GM11168 (cell line): ENCODE measurements around the gene RLN2.

Experiments
- in situ Hi-C: fragments of 300-500 bp; cut with MboI; formaldehyde crosslinking; loops from one replicate; pipeline ENCODE4 v1.12.0; 2022; ENCODE audit warnings: low sequenced_read_pairs; ENCODE audit not compliant: unreplicated experiment

The RLN2 gene

DNA sequence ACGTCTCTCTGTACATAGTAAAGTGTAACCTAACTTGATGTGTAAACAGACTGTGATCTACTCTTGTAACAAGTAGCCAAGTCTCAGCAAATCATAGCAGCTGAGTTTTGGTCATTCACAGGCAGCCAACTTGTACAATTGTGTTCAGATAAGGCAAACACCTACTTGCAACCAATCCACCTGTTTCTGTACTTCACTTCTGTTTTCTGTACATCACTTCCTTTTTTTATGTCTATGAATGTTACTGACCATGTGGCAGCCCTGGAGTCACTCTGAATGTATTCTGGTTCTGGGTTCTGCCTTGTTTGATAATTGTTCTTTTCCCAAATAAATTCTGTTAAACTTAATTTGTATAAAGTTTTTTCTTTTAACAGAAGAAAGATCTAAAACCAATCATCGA, 26.0 kb downstream of the RLN2 start:
- in situ Hi-C loops = no loop called here

DNA sequence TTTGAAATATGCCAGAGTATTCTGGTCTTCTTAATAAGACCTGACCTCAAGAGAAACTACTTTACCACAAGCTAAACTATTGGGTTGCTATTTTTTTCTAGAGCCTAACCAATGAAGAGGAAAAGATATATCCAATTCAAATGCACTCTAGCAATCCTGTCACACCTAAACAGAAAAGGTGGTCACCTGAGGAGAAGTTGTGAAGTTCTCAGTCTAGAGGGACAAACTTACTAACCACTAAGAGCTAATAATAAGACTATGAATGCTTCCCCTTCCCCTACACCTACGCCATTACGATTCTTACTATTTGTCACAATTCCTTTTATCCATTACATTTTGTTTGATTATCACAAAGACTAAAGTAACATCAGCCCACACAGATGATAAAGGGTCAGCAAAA, 29.7 kb downstream of the RLN2 start:
- in situ Hi-C loops = no loop called here

DNA sequence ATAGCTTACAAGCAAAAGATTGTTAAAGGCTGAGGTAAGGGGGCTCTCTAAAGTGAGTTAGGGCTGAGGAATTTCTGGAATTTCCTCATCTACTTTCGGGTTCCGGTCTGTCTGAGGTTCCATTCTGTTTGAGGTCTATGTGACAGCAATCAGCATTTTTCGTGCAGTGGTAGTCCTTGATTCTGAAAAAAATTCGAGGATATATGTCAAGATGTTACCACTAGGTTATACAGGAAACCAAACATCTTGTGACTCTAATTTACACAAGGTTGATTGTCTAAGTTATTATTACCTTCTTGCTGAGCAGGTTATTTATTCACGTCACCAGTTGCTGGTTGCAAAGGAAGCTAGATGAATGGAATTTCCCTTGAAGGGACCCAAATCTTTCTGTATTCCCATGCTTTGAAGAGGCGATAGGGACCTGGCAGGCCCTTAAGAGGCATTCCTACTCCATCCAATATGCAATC, 35.2 kb downstream of the RLN2 start:
- in situ Hi-C loops = no loop called here

DNA sequence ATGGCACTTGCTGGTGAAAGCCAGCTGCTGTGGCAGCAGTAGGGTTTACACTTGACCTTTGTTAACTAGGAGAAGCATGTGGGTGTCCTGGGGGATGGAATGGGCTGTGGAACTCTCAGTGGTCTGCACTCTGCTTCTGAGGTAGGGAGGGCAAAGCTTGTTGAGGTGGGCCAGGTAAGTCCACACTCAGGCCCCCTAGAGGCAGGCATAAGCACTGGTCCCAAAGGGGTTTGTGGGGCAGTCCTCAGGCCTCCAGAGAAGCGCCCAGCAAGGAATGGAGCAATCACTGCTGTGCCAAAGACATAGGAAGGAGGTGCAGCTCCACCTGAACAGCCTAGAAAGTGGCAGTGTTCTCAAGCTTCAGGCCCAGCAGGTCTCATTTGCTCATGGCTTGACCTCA, 38.6 kb downstream of the RLN2 start:
- in situ Hi-C loops = no loop called here

DNA sequence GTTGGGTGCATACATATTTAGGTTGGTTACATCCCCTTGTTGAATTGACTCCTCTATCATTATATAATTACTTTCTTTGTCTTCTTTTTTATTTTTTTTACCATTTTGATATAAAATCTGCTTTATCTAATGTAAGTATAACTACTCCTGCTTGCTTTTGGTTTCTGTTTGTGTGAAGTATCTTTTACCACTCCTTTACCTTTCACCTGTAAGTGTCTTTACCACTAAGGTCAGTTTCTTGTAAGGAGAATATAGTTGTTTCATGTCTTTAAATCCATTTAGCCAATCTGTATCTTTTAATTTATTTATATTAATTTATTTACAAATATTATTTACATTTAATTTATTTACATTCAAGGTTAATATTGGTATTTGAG, 40.3 kb downstream of the RLN2 start:
- in situ Hi-C loops = no loop called here

DNA sequence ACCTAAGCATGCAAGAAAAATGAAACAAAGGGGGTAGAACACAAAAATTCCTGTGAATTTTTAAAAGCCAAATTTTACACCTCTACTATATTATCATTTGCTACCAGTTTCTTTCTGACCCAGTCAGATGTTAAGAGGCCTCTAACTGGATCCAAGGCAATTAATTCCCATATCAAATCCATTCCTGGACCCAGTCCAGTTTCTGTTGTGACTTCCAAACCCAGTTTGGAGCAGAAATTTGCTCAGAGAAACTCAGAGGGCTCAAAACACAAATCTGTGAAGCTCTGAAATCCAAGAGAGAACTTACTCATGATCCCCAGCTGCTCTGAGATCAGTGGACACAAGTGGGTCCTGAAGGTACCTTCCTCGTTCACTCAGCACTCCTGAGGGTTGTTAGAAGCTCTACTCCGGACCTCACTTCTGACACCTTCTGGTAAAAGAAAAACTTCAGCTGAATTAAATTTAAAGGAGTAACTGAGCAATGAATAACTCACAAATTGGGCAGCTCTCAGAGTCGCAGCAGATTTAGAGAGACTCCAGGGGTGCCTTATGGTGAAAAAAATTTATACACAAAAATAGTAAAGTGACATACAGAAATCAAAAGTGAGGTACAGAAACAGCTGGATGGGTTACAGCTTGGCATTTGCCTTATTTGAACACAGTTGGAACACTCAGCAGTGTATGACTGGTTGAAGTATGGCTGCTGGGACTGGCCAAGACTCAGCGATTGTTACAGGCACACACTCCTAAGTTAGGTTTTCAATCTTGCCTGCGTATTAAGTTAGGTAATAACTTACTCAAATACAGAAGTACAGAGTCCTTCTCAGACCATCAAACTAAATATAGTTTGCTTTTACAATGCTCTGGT, 40.9 kb downstream of the RLN2 start:
- in situ Hi-C loops = no loop called here
